ENCODE results near the gene MYO18A.

Gene MYO18A

GRCh38 chr17:29058391-29058790 is 121.8 kb downstream of the MYO18A start:
- H3K4me3 ChIP-seq (replicated peaks in 1 of 2; ENCODE audit: low read depth in 2 of 2, low read length in 2 of 2) = no peak overlapping the region
- TF ChIP-seq CTCF (IDR thresholded peaks at IDR 0.05; ENCODE audit: low read depth, low read length) = no peak
- DNase-seq (ENCODE audit: low read depth in 2 of 2) = no peak

GRCh38 chr17:29057361-29057760 is 122.8 kb downstream of the MYO18A start:
- no peak for TF ChIP-seq CTCF (IDR thresholded peaks at IDR 0.05; ENCODE audit: low read depth, low read length)
- DNase-seq (ENCODE audit: low read depth in 2 of 2) = no peak
- no peak overlapping the region for H3K4me3 ChIP-seq (replicated peaks in 1 of 2; ENCODE audit: low read depth in 2 of 2, low read length in 2 of 2)

GRCh38 chr17:29054835-29055234 is 125.4 kb downstream of the MYO18A start:
- no peak overlapping the region for H3K4me3 ChIP-seq (replicated peaks in 1 of 2; ENCODE audit: low read depth in 2 of 2, low read length in 2 of 2)
- DNase-seq (ENCODE audit: low read depth in 2 of 2) = no peak
- no peak for TF ChIP-seq CTCF (IDR thresholded peaks at IDR 0.05; ENCODE audit: low read depth, low read length)

- no peak for TF ChIP-seq CTCF (IDR thresholded peaks at IDR 0.05; ENCODE audit: low read depth, low read length)
- no peak overlapping the region for H3K4me3 ChIP-seq (replicated peaks in 1 of 2; ENCODE audit: low read depth in 2 of 2, low read length in 2 of 2)
- no peak for DNase-seq (ENCODE audit: low read depth in 2 of 2)
Observed at GRCh38 chr17:29051731-29052130, 128.5 kb downstream of the MYO18A start.

GRCh38 chr17:29051194-29051593 is 129.0 kb downstream of the MYO18A start:
- DNase-seq (ENCODE audit: low read depth in 2 of 2) = no peak
- H3K4me3 ChIP-seq (replicated peaks in 1 of 2; ENCODE audit: low read depth in 2 of 2, low read length in 2 of 2) = no peak overlapping the region
- no peak for TF ChIP-seq CTCF (IDR thresholded peaks at IDR 0.05; ENCODE audit: low read depth, low read length)

GRCh38 chr17:29050176-29050575 is 130.0 kb downstream of the MYO18A start:
- no peak for DNase-seq (ENCODE audit: low read depth in 2 of 2)
- H3K4me3 ChIP-seq (replicated peaks in 1 of 2; ENCODE audit: low read depth in 2 of 2, low read length in 2 of 2) = no peak overlapping the region

More at GRCh38 chr17:29050176-29050575, 130.0 kb downstream of the MYO18A start:
- TF ChIP-seq CTCF (IDR thresholded peaks at IDR 0.05; ENCODE audit: low read depth, low read length) = no peak

All from cardiac fibroblast (primary cell).